SK-N-MC (cell line): ENCODE results near the gene EPS15.

Source experiments
- EZH2 ChIP-seq: fragments of 200-600 bp; sonication (generic); IDR thresholded peaks from one replicate; pipeline ENCODE4 v1.6.1; 2017; ENCODE audit warnings: antibody characterized with exemption
- FOXP2 ChIP-seq: optimal IDR thresholded peaks from 2 replicates; pipeline ENCODE3; 2011; ENCODE audit warnings: mild to moderate bottlenecking, moderate library complexity; ENCODE audit not compliant: insufficient read depth; ENCODE audit errors: extremely low read length, control extremely low read depth
- POLR2AphosphoS5 ChIP-seq: IDR thresholded peaks from 2 replicates; pipeline ENCODE4 v1.6.1; 2012; ENCODE audit warnings: mild to moderate bottlenecking, low read depth, low read length, borderline replicate concordance

DNA sequence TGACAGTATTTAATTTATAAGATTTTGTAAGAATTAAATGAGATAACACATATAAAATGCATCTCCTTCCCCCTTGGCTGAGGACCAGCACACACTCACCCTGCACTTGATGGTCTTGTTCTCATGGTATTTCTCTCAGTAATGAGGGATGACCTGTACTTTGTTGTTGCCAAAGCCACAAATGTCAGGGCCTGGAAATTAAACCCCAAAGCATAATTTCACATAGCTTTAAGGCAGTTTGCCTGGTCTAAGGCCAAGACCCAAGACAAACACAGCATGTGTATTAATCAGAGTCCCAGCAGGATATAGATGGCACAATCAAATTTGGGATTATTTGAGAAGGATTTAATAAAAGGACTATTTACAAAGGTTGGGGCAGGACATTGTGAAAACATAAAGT, 48.6 kb upstream of the EPS15 start:
- TF ChIP-seq POLR2AphosphoS5: no peak
- no peak for TF ChIP-seq EZH2
- no peak for TF ChIP-seq FOXP2
